RCC 7860 (cell line): ENCODE data around the gene SLC29A4.
"Not testable (repeated sequence)": the region's sequence is repeated elsewhere in the genome, so short reads cannot be mapped to it uniquely, and the experiment has no call there.

ENCODE experiments used
- DNase-seq: peaks from one replicate; pipeline ENCODE4 v3.0.0-alpha.2; 2015; ENCODE audit warnings: low spot score
- FAIRE-seq: peaks from 2 replicates; lab custom pipeline; 2012; peaks lifted over from hg19 to GRCh38; lab: Jason Lieb, UNC

The SLC29A4 gene

GRCh38 chr7:5320391-5320790, 37.6 kb downstream of the SLC29A4 start:
- DNase-seq (no peak), FAIRE-seq (no peak)

- FAIRE-seq (no peak), DNase-seq (no peak)
These were observed 38.2 kb downstream of the SLC29A4 start for GRCh38 chr7:5320802-5321396.

- FAIRE-seq (no peak), DNase-seq (no peak)
These were observed 40.1 kb downstream of the SLC29A4 start for GRCh38 chr7:5322621-5323410.

GRCh38 chr7:5323800-5324781, 41.3 kb downstream of the SLC29A4 start:
- FAIRE-seq, DNase-seq: not testable (repeated sequence)

GRCh38 chr7:5324961-5325360, 42.2 kb downstream of the SLC29A4 start:
- FAIRE-seq (no peak), DNase-seq (no peak)

- no peak for DNase-seq
- no peak for FAIRE-seq
These were observed 47.5 kb downstream of the SLC29A4 start for GRCh38 chr7:5330288-5330687.

- DNase-seq = no peak
- no peak for FAIRE-seq
These were observed 49.8 kb downstream of the SLC29A4 start for GRCh38 chr7:5332579-5332978.

- DNase-seq = no peak
- no peak for FAIRE-seq
These were observed 50.6 kb downstream of the SLC29A4 start for GRCh38 chr7:5333121-5334045.

- DNase-seq (no peak), FAIRE-seq (no peak)
These were observed 51.9 kb downstream of the SLC29A4 start for GRCh38 chr7:5334671-5335070.

- FAIRE-seq = no peak
- DNase-seq = no peak
These were observed 54.3 kb downstream of the SLC29A4 start for GRCh38 chr7:5337047-5337446.

- DNase-seq = no peak
- no peak for FAIRE-seq
These were observed 57.2 kb downstream of the SLC29A4 start for GRCh38 chr7:5339955-5340354.

- no peak for FAIRE-seq
- no peak for DNase-seq
These were observed 59.9 kb downstream of the SLC29A4 start for GRCh38 chr7:5342631-5343030.

GRCh38 chr7:5343884-5344283, 61.1 kb downstream of the SLC29A4 start:
- FAIRE-seq = no peak
- DNase-seq = no peak

GRCh38 chr7:5344342-5344741, 61.6 kb downstream of the SLC29A4 start:
- DNase-seq (no peak), FAIRE-seq (no peak)

GRCh38 chr7:5345171-5345570, 62.4 kb downstream of the SLC29A4 start:
- DNase-seq = no peak
- FAIRE-seq = no peak

GRCh38 chr7:5345671-5346070, 62.9 kb downstream of the SLC29A4 start:
- DNase-seq = no peak
- FAIRE-seq = no peak

GRCh38 chr7:5348134-5349004, 65.6 kb downstream of the SLC29A4 start:
- DNase-seq = no peak
- no peak for FAIRE-seq

- no peak for DNase-seq
- no peak for FAIRE-seq
These were observed 66.2 kb downstream of the SLC29A4 start for GRCh38 chr7:5349005-5349380.

- FAIRE-seq (no peak), DNase-seq (no peak)
These were observed 66.9 kb downstream of the SLC29A4 start for GRCh38 chr7:5349437-5350173.
